NCI-H446 treated with DMSO at 0.1 percent for 48 hours (cell line): Measurements from ENCODE around the gene SNX9.
"Not testable (repeated sequence)": the region's sequence is repeated elsewhere in the genome, so short reads cannot be mapped to it uniquely, and the experiment has no call there.

ENCODE experiments used
- DNase-seq: peaks from one replicate; lab custom pipeline; 2025; lab: John Stamatoyannopoulos, UW

SNX9 gene

DNA sequence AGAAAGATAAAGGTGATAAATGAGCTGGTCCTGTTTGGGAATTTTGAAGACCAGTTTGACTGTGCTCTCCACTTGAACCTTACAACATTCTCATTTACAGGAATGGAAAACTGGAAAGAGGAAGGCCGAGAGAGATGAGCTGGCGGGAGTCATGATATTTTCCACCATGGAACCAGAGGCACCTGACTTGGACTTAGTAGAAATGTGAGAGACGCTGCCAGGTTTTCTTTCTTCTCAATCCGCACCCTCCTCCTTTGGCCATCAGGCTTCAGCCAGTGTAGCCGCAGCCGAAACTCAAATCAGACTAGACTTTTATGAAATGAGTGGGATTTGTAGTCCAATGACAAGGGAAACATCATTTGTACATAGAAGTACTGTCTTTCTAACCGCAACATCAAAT is 104.0 kb downstream of the SNX9 start:
- DNase-seq: no peak

- DNase-seq: no peak
Measured at GRCh38 chr6:157928428-157928827, 105.4 kb downstream of the SNX9 start.

DNA sequence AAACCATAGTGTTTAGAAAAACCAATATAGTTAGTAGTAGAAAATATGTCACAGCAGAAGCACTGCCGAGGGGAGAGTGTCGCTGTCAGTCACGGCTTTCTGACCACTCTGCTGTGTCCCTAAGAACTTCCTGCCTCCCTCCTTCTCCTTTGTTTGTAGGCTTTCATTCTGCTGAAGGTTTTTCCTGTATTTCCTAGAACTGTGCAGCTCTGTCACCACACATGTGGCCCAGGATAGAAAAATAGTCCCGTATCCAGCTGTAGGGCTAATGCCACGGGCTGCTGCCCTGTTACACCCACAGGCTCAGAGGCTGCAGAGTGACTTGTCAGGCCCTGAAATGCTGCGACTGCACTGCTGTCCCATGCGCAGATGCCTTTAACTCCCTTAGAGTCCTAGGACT is 106.0 kb downstream of the SNX9 start:
- no peak for DNase-seq

GRCh38 chr6:157929765-157930319 is 106.8 kb downstream of the SNX9 start:
- DNase-seq: no peak

GRCh38 chr6:157935786-157936185 is 112.7 kb downstream of the SNX9 start:
- DNase-seq: no peak

DNA sequence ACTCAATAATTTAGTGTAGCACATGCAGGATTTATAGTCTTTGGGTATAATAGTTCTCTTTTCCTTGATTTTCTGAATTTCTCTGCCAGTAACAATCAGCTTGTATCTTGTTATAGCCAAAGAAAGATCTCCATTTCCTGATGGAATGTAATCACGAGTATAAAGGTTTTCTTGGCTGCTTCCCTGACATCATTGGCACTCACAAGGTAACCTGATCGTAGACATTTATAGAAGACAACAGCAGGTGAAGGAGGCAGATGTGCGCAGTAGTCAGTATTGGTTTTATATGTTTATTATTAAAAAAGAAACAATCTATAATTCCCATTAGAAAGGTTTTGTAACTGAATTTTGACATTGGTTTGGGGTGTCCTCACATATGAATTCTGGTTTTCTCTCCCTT is 114.3 kb downstream of the SNX9 start:
- no peak for DNase-seq

DNA sequence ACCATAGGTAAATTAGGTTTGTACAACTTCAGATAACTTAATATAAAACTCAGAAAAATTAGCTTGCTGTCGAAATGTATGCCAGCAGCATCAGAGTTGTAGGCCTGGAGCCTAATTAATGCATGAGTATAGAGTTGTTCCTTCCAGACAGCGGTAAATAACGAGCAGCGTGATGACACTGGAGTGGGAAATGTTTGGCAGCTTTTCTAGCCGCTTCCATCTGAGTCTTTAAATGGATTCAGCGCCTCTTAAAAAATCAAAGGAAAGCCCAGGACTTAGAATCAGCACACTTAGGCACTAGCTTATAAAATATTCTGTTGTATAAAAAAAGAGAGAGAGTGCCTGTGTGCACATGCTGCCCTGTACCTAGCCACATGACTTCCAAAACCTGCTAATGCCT is 114.9 kb downstream of the SNX9 start:
- DNase-seq: no peak

- DNase-seq: not testable (repeated sequence)
Measured at GRCh38 chr6:157940375-157941036, 117.5 kb downstream of the SNX9 start.

DNA sequence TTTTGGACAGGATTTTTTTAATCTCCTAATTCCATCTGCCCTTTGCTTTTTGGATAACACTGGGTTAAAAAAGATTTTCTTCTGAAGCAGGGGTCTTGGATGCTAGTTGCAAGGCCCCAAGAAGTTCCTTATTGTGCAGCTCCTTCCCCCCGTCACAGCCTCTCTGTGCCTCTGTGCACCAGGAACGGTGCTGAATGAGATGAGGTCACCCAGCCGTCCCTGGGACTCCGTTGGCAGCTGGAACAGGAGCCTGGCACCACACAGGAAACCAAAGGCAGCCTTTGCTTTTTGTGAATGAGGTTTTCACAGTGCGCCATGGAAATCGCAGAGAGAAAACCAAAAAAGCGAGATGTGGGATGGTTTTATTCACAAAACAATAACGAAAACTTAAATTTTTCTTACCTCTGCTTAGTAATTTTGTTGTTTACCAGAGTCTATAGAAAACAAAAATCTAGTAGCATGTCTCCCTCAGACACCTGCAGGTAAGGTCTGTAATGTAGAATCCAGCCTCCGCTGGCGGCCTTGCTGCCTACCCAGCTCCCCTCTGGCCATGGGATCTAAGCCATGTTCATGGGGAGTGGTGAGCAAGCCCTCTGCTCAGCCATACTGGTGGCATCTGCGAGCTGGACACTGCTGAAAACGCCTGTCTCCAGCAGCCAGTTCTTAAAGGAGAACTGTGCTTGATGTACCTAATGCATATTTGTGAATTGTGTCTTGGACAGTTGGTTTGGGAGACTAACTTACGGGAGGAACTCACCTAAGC is 118.2 kb downstream of the SNX9 start:
- no peak for DNase-seq

- no peak for DNase-seq
Measured at GRCh38 chr6:157942351-157942750, 119.3 kb downstream of the SNX9 start.

- no peak for DNase-seq
Measured at GRCh38 chr6:157943249-157943963, 120.4 kb downstream of the SNX9 start.

DNA sequence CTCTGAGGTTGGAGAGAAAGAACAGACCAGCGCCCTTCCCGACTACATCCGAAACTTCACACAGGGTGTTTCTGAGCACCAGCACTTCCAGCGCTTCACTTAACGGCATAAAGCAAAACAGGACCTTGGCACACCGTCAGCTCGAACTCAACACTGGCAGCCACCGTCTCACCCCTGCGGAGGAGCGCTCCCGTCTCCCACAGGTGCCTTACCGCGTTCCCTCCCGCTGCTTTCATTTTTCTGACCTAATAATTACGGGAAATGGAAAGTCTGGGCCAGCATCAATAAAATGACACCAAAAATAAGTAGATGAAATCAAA is 120.9 kb downstream of the SNX9 start:
- DNase-seq: no peak

- no peak for DNase-seq
Measured at GRCh38 chr6:157944983-157945931, 122.2 kb downstream of the SNX9 start.

DNA sequence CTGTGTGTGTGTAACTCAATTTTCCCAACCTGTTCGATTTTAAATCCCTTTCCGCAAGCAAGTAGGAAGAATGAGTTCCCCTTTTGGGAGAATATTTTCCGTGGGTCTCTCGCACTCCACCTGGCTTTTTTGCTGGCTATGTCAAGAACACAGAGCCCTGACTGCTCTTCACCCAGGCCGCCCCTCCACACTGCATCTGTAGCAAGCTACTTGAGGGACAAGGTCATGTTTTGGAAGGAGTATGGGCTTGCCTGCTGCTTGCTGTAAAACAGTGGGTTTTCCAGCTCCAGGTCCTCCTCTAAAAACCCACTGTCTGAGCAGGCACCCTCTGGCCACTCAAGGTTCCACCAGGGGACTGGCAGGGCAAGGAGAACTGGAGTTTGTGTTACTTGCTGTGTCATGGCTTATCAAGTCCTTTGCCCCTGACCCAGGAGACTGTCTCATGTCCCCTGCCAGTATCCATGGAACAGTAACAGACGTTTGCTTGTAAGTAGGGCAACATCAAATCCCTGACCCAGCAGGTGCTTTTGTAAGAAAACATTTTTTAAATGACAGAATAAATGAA is 123.1 kb downstream of the SNX9 start:
- no peak for DNase-seq

DNA sequence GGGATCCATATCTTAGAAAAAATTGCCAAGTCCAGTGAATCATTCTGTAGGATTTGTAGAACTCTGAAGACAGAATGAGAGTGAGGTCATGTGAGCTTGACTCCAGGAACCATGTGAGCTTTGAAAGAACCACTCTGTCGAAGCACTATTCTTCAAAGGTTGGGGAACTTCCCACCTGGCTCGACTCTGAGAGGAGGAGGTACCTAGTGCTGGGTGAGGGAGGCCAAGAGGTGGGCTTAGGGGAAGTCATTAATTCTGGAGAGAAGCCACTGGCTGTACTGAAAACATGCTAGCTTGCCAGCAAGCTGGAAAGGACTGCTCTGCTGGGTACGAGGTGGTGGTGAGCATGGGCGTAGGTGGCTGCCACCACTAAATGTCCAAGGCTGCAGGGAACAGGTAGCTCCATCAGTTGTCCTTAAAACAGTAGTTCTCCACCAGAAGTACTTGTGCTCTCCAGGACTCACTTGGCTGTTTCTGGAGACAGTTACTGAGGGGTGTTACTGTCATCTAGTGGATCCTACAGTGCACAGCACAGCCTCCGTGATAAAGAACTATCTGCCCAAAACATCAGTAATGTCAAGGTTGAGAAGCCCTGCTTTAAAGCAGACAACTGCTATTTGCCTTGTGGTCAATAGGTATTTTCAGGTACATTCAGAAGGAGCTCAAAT is 124.0 kb downstream of the SNX9 start:
- DNase-seq: no peak

- DNase-seq: not testable (repeated sequence)
Measured at GRCh38 chr6:157950899-157951298, 127.9 kb downstream of the SNX9 start.

GRCh38 chr6:157951828-157952227 is 128.8 kb downstream of the SNX9 start:
- no peak for DNase-seq

- no peak for DNase-seq
Measured at GRCh38 chr6:157952861-157953351, 129.9 kb downstream of the SNX9 start.

- no peak for DNase-seq
Measured at GRCh38 chr6:157953580-157954091, 130.6 kb downstream of the SNX9 start.
